ENCODE data around the gene NATD1. TPM values are rescaled to one million over a fixed set of nuclear protein-coding genes. Genes with fewer than 3 reads are reported as not detected.

NATD1 gene
- total and polyA plus RNA-seq, 2 of the 8 experiments (the other 6 are each of a cell fraction or from before 2014, with no cell fraction given) = 5.4 to 8.4 TPM

DNA sequence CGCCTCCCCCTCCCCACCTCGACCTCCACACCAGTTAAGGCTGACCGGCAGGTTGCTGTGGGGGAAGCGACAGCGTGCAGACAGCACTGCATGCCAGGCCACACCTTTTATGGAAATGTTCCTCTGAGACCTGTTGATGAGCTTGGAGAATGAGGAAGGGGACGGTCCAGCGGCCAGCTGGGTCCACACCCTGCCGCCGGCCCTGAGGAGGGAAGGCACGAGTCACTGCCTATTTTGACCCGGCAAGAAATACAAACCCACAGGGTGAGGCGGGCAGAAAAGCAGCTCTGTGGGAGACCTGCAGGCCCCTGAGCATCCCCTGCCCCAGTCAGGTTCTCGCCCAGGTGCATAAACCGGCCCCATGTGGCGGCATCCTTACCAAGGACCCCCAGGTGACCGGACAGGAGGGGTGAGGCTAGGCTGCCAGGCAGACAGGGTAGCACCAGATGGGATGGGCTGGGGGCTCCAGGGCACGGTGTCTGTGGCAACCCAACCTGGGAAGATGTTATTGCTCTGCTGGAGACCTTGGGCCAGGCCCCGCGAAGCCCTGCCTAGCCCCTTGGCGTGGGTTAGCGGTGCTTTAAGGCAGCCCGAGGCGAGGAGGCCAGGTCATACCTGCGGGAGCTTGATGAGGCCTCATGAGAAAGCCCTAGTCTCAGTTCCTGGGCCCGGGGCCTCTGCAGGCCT is 12.7 kb downstream of the NATD1 start:
- Histone ChIP-seq H3K4me1 (replicated peaks in 1 of 4; ENCODE audit: control insufficient read depth in 3 of 4, insufficient read depth in 4 of 4, low read length in 3 of 4) (peaks cover 3 to 18% (median 11%) of the 10 kb centered on the region in 4 experiments), H3K56ac (replicated peaks; ENCODE audit: insufficient read length, low read depth, low read length) (no peak overlapping the region), H3K79me1 (ENCODE audit: low read depth, low read length) (peaks cover under 1% of the 10 kb centered on the region), H3K79me2 (ENCODE audit: control insufficient read depth in 1 of 2, insufficient read depth in 2 of 2, low read length in 2 of 2) (no peaks in the 10 kb centered on the region), H3K18ac (ENCODE audit: extremely low read depth, low read length) (peak overlapping the region; percentile 90), H3K4ac (replicated peaks; ENCODE audit: insufficient read length, low read depth, low read length) (peak overlapping the region; percentile 17), H3K14ac (ENCODE audit: insufficient read length) (no peak overlapping the region), H3K27ac (ENCODE audit: low read depth, low read length) (peak overlapping the region; percentile 8; the same call in 1 of the 2 replicates), H3K4me3 (ENCODE audit: extremely low read depth in 1 of 4, insufficient read depth in 2 of 4, low read depth in 3 of 4, low read length in 4 of 4) (no peak overlapping the region), H2BK15ac (ENCODE audit: low read length) (peak overlapping the region; percentile 19; the same call in 1 of the 2 replicates), H4K20me1 (replicated peaks in 1 of 2; ENCODE audit: control insufficient read depth in 1 of 2, insufficient read depth in 2 of 2, low read length in 2 of 2) (peaks cover 0 to 7% of the 10 kb centered on the region in 2 experiments), H4K91ac (replicated peaks; ENCODE audit: insufficient read length, low read length) (peak overlapping the region; percentile 78), H2BK20ac (ENCODE audit: low read length) (no peak overlapping the region), H3K9me3 (ENCODE audit: insufficient read depth in 2 of 2, low read depth in 1 of 2, low read length in 1 of 2) (no peaks in the 10 kb centered on the region), H3K23me2 (ENCODE audit: low read depth, low read length) (peaks cover 9% of the 10 kb centered on the region; the same call in 1 of the 2 replicates), H3K9ac (replicated peaks in 1 of 4; ENCODE audit: extremely low read depth in 1 of 4, low read depth in 3 of 4, low read length in 3 of 4) (no peak overlapping the region), H3K4me2 (ENCODE audit: insufficient read depth in 1 of 2, low read depth in 2 of 2, low read length in 2 of 2) (peak overlapping the region; percentile 12 to 29; a peak in 2 of 4 replicates), H3K23ac (ENCODE audit: insufficient read length) (no peak overlapping the region), H2AK5ac (ENCODE audit: low read depth, low read length) (0 out of 2 replicates have a peak overlapping the region, but pooled peaks have one; percentile 29), H3K27me3 (replicated peaks in 1 of 4; ENCODE audit: control insufficient read depth in 3 of 4, extremely low read depth in 1 of 4, insufficient read depth in 3 of 4, low read length in 3 of 4) (no peaks in the 10 kb centered on the region), H4K8ac (ENCODE audit: extremely low read depth, insufficient read depth, low read length) (peak overlapping the region; percentile 69), H3K36me3 (ENCODE audit: control insufficient read depth in 2 of 4, insufficient read depth in 4 of 4, low read length in 3 of 4) (no peaks in the 10 kb centered on the region), H4K5ac (ENCODE audit: insufficient read length, low read depth, low read length) (peak overlapping the region; percentile 13), H2BK12ac (ENCODE audit: low read depth, low read length) (peak overlapping the region; percentile 45; the same call in 1 of the 2 replicates), H2AFZ (ENCODE audit: low read length) (no peak overlapping the region), H2BK120ac (replicated peaks; ENCODE audit: low read depth, low read length) (no peak overlapping the region), H2BK5ac (ENCODE audit: low read depth, low read length) (peak overlapping the region; percentile 78; the same call in 1 of the 2 replicates)
- POLR2A ChIA-PET (ENCODE audit: partially characterized antibody) = interaction anchor here (0.9 to 2.7 kb wide), 9 partner anchors 9 to 198 kb away, joined by 3 to 9 read pairs (median 4); partner anchors contain the start of genes DHRS7B, TMEM11 and USP22
- no peak for FAIRE-seq
- CTCF ChIA-PET (ENCODE audit: partially characterized antibody) = interaction anchor here (0.6 to 6.0 kb wide), 24 partner anchors 9 to 214 kb away, joined by 3 to 42 read pairs (median 4); no protein-coding TSS in a partner anchor
- 78% methylated on average over 21 of the region's 25 CpGs; no CpG with 5 or more reads in 1 of the 2 experiments for WGBS, 2 experiments (ENCODE audit: extremely low coverage in 1 of 2, insufficient coverage in 1 of 2, insufficient read length in 1 of 2, insufficient replicate concordance in 2 of 2, low coverage in 1 of 2, low lambda C conversion rate in 2 of 2, missing lambda C conversion rate in 1 of 2)
- no peak for DNase-seq (ENCODE audit: low read depth in 1 of 2, low spot score in 2 of 2)
- TF ChIP-seq JUND (IDR thresholded peaks at IDR 0.05; ENCODE audit: low read length) (no peak), KDM1A (IDR thresholded peaks at IDR 0.05; ENCODE audit: borderline replicate concordance, low read length) (no peak), RNF2 (IDR thresholded peaks at IDR 0.05; ENCODE audit: borderline replicate concordance, low read depth, low read length, missing control alignments, poor library complexity, severe bottlenecking) (no peak), EGR1 (IDR thresholded peaks at IDR 0.05; ENCODE audit: borderline replicate concordance, low read depth, low read length) (no peak), SIRT6 (IDR thresholded peaks at IDR 0.05; ENCODE audit: low read length) (no peak), EP300 (IDR thresholded peaks at IDR 0.05; ENCODE audit: borderline replicate concordance in 1 of 2, low read depth in 2 of 2, low read length in 2 of 2) (no peak), CBX8 (IDR thresholded peaks at IDR 0.05; ENCODE audit: borderline replicate concordance, low read depth, low read length) (no peak), SP1 (IDR thresholded peaks at IDR 0.05; ENCODE audit: low read depth, low read length) (no peak), CHD1 (IDR thresholded peaks at IDR 0.05; ENCODE audit: low read depth, low read length) (no peak), HDAC6 (IDR thresholded peaks at IDR 0.05; ENCODE audit: low read depth, low read length) (no peak)
- TF ChIP-seq, protein P1, sequence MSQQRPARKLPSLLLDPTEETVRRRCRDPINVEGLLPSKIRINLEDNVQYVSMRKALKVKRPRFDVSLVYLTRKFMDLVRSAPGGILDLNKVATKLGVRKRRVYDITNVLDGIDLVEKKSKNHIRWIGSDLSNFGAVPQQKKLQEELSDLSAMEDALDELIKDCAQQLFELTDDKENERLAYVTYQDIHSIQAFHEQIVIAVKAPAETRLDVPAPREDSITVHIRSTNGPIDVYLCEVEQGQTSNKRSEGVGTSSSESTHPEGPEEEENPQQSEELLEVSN (IDR thresholded peaks at IDR 0.05) = no peak
